DMS114 treated with DMSO at 0.1 percent for 48 hours (cell line): ENCODE results near the gene PNPT1.
A peak's percentile ranks its signal among the peaks of the same experiment; 100 is the strongest.

ENCODE experiments used
- DNase-seq: peaks from one replicate; lab custom pipeline; 2025; ENCODE audit not compliant: unreplicated experiment; lab: John Stamatoyannopoulos, UW

Gene PNPT1

GRCh38 chr2:55672630-55673029, 21.0 kb downstream of the PNPT1 start:
- no peak for DNase-seq

DNA sequence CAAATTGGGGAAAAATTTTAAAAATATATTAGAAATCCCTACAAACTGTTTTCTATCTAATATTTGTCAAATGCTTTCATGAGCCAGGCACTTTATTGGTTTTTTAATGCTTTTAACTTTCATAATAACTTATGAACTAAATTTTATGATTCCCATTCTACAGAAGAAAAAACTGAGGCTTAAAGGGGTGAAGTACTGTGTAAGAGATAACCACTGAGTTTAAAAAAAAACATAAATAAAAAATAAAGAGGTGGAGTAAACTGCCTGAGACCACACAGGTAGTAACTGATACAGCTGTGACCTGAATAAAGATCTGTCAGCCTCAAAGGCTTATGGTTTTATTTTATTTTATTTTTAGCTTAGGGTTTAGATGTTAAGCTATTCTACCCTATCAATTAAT, 24.7 kb downstream of the PNPT1 start:
- DNase-seq, result no peak

GRCh38 chr2:55653255-55653654, 40.4 kb downstream of the PNPT1 start:
- no peak for DNase-seq

DNA sequence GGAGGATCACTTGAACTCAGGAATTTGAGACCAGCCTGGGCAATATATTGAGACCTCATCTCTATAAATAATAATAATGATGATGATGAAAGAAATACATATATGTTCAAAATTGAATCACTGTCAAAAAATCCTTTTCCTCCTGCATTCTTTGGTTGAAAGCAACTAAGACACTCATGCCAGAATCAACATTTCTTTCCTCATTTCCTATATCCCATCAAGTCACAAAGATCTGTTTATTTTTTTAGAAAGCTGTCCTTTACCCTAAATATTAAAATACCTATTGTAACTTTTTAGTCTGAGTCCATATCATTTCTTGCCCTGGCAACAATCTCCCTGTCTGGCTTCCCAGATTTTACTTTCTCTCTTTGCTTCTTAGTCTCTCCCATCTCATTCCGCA, 44.4 kb downstream of the PNPT1 start:
- DNase-seq, result no peak

GRCh38 chr2:55636831-55637230, 56.8 kb downstream of the PNPT1 start:
- DNase-seq, result no peak

- no peak for DNase-seq
Observed at GRCh38 chr2:55628931-55629330, 64.7 kb downstream of the PNPT1 start.

GRCh38 chr2:55627915-55628314, 65.7 kb downstream of the PNPT1 start:
- no peak for DNase-seq

GRCh38 chr2:55621802-55622201, 71.8 kb downstream of the PNPT1 start:
- DNase-seq, result no peak

- DNase-seq, result no peak
Observed at GRCh38 chr2:55620123-55620779, 73.4 kb downstream of the PNPT1 start.

DNA sequence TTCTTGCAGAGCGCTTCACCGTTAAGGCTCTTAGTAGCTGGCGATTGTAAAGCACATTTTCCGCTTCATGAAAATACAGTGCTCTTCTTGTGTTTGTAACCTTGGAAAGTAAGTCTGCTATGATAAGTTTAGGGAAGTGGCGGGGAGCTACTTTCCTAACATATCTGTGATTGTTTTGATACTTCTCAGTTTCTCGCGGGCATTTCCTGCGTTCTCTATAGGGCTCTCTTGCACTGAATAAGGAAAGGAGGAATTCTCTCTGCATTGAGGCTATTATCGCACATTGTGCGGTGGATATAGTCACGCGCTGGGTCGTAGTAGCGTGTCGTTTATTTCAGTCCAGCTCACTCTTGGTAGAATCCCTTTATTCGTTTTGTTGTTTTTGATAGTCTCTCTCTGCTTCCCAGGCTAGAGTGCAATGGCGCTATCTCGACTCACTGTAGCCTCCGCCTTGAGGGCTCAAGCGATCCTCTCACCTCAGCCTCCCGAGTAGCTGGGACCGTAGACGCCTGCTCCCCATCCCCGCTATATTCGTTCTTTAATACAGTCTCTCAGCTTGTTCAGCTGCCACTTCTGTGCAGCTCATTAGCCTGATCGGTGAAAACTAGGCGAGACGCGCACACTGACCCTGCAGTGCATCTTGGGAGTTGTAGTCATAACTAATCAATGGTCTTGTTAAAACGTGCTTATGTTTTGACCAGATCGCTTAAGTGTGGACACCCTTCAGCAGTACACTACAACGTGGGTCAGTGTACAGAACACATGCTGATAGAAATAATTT, 75.2 kb downstream of the PNPT1 start:
- peak; percentile 62 for DNase-seq

GRCh38 chr2:55618025-55618274, 75.7 kb downstream of the PNPT1 start:
- no peak for DNase-seq

DNA sequence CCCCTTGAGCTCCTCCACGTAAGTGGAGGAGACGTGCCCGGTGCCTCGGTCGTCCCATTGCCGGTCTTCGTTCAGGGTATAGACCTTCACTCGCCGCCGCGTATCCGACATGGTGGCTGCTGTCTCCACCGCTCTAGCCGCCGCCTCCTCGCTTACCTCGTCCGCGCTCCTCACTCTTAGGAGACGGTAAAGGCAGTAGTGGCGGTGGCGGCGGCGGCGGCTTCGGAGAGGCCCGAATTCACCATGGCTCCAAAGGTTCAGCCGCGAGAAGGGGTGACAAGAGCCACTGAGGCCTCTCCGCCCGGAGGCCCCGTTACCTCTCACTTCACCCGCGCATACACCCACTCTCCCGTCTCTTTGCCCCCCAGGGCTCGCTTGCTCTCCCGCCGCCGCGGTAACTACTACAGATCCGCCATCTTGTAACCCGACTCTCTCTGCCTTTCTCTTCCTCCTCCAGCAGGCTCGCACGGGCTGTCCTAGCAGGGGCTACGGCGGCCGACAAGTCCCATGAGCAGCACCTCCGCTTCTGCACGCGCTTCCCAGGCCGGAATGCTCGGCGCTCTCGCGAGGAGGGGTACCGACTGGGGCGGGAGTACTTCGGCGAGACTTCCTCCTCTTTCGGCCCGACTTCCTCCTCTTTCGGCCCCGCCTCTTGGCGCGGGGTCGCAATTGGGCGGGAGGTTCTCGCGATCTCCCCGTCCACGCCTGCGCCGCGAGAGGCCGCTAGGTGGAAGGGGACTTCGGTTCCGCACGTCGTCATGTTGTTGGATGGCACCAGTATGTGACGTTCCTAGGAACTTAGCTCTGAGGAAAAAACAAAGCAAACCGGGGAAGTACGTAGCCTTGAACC, 76.2 kb downstream of the PNPT1 start, which contains the start of gene PPP4R3B:
Gene PPP4R3B (minus strand): TSS at position 448 of the 850 bp plus-strand sequence. CDS start 337 bp downstream, at position 111.
- DNase-seq, result peak; percentile 96

- DNase-seq, result peak; percentile 70
Observed at GRCh38 chr2:55616551-55617174, 77.0 kb downstream of the PNPT1 start.

GRCh38 chr2:55611997-55612396, 81.6 kb downstream of the PNPT1 start:
- no peak for DNase-seq

GRCh38 chr2:55610954-55611743, 82.5 kb downstream of the PNPT1 start:
- no peak for DNase-seq

DNA sequence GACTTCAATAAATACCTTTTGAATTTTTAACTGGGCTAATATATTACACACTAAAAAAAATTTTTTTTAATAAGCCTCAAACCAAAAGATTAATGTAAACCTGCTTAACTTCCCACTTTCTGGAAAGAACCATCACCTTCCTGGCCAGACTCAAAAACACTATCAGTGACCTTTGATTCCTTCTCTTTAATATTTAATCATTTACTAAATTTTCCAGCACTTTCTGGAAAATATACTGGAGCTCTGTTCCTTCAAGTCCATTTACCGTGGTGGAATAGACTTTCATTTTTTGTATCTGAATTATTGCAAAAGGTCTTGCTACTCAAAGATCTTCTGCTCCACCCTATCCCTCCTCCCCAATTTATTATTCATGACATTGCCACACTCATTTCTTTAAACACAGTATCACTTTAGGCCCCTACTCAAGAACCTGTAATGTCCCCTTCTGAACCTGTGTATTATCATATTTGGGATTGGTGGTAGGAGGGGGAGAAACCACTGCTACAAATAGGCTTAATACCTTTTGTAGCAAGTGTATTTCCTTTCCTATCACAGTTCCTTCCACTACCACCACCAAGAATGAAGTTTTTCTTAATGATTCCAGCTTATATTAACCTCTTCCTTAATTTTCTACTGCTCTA, 83.6 kb downstream of the PNPT1 start:
- DNase-seq, result no peak

DNA sequence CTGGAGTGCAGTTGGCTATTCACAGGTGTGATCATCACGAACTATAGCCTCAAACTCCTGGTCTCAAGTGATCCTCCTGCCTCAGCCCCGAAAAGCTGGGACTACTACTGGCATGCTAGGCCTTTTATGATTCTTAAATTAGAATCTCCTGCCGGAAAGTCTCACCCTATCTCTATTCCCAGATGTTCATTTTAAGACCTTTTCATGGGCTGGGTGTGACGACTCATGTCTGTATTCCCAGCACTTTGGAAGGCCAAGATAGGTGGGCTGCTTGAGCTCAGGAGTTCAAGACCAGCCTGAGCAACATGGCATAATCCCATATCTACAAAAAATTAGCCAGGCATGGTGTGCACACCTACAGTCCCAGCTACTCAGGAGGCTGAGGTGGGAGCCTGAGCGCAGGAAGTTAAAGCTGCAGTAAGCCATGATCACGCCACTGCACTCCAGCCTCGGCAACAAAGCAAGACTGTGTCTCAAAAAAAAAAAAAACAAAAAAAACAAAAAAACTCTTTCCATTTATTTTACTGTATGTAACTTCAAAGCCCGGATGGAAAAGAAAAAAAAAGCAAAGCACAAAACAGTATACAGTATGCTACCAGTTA, 84.3 kb downstream of the PNPT1 start:
- DNase-seq, result no peak

DNA sequence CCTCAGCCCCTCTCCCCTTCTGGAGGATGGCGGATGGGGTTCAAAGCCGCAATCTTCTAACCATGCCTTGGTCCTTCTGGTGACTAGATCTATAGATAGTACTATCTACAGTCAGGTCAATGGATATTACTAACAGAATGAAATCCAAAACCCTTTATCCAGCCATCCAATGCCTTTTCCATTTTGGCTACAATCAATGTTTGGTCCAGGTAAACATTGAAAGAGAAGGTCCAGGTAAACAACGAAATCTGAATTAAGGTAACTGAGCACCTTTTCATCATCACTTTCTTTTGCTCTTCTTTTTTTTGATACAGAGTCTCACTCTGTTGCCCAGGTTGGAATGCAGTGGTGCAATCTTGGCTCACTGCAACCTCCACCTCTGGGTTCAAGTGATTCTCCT, 85.9 kb downstream of the PNPT1 start:
- no peak for DNase-seq

DNA sequence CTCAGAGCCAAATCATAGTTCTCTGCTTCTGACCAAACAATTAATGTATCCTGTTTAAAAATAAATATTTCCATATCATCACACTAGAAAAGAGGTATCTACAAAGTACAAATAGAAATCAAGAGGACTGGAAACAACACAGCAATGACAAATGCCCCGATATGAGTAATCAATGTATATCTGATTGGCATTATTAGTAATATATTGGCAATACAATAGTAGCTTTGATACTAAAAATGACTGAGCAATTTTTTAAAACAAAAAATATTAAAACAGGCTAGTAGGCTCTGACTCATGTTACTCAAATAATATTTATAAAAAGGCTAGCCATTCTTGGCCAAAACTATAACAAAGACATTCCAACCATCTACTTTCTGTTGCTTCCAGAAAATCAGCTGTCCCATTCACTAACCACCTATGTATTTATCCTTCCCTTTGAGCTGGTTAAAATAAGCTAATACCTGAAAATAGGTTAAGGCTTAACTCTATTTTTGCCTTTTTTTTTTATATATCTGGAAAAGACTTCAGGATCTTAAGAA, 89.5 kb downstream of the PNPT1 start:
- no peak for DNase-seq

GRCh38 chr2:55601849-55602248, 91.8 kb downstream of the PNPT1 start:
- DNase-seq, result no peak
